IPS DF 19.7 (cell line): Measurements from ENCODE around the gene INTS15.
"Not testable (repeated sequence)": the region's sequence is repeated elsewhere in the genome, so short reads cannot be mapped to it uniquely, and the experiment has no call there.

Experiments used
- DNase-seq: peaks from one replicate; pipeline ENCODE4 v3.0.0-alpha.2; 2013; ENCODE audit warnings: low read depth, low spot score

INTS15 gene

DNA sequence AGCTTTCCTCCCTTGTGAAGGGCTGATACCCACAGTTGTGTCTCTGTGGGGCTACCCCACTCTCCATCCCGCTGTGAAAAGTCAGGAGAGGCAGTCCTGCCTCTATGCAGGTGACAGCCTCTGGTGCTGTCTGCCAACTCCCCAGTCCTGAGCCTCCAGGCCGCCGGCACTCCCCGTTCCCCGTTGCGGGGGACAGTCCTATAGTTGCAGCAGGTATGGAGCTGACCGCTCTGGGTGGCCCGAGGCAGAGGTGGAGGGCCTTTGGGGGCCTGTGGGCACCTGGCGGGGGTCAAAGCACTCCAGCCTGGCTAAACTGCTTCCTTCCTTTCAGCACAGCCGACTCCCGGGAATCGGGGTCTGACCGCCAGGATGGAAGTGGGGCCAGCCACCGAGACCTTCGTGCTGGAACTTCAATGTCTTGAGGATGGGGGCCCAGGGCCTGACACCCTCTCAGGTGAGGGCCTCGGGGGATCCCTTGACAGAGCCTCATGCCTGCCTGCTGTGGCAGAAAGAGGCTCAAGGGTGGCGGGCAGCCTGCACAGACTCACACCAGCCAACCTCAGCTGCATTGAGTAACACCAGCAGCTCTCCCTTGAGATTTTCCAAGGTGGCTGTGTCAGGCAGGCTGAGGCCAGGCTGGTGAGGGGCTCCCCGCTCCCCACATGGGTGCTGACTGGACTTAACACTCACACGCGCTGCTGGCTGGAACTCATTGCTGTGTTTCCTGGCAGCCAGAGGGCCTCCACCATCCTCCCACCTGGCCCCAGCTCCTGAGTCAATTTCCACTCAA, 27.2 kb downstream of the INTS15 start:
- no peak for DNase-seq

DNA sequence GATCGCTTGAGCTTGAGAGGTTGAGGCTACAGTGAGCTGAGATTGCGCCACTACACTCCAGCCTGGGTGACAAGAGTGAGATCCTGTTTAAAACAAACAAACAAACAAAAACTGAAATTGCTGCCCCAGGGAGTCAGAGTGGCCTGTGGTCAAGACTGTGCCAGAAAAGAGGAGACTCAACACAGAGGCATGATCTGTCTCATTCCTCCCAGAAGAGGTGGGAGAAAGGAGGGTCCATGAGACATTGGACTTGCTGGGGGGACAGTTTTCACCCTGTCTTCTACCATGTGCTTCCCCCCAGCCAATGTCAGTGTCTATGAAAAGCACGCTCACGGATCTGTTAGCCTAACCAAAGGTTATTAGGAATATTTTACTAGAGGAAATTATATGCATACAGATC, 28.8 kb downstream of the INTS15 start:
- DNase-seq = no peak

DNA sequence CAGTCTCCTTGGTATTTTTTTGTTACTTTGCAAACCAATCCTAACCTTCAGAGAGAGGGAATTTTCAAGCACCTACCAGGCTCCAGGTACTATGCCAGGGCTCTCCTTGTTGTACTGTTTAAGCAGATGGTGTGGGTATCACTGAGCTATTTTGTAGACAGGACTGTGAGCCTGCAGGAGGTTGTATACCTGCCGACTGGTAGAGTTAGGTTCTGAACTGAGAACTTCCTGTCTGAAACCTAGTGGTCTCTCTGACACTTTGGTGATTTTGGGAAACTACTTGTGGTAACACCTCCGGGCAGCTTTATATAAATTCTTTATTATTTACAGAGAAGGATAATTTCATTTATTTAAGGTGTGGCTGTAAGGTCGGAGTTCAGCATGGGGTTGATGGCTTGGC, 30.1 kb downstream of the INTS15 start:
- no peak for DNase-seq

DNA sequence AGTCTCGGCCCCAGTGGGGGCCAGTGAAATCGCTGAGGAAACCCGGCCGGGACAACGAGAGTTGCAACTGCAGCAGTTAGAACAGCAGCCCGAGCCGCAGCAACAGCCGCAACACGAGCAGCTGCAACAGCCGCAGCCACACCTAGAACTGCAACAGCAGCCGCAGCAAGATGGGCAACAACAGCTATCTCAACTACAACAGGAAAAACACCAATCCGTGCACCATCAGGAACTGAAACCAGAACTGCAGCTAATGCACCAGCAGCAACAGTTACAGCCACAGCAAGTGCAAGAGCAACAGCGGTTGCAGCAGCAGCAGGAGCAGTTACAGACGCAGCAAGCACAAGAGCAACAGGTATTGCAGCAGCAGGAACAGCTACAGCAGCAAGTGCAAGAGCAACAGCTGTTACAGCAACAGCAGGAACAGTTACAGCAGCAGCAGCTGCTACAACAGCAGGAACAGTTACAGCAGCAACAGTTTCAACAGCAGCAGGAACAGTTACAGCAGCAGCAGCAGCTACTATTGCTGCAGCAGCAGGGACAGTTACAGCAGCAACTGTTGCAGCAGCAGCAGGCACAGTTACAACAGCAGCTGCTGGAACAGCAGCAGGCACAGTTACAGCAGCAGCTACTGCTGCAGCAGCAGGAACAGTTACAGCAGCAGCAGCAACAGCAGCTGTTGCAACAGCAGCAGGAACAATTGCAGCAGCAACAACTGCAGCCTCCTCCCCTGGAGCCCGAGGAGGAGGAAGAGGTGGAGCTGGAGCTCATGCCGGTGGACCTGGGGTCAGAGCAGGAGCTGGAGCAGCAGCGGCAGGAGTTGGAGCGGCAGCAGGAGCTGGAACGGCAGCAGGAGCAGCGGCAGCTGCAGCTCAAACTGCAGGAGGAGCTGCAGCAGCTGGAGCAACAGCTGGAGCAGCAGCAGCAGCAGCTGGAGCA, 31.6 kb downstream of the INTS15 start:
- no peak for DNase-seq

DNA sequence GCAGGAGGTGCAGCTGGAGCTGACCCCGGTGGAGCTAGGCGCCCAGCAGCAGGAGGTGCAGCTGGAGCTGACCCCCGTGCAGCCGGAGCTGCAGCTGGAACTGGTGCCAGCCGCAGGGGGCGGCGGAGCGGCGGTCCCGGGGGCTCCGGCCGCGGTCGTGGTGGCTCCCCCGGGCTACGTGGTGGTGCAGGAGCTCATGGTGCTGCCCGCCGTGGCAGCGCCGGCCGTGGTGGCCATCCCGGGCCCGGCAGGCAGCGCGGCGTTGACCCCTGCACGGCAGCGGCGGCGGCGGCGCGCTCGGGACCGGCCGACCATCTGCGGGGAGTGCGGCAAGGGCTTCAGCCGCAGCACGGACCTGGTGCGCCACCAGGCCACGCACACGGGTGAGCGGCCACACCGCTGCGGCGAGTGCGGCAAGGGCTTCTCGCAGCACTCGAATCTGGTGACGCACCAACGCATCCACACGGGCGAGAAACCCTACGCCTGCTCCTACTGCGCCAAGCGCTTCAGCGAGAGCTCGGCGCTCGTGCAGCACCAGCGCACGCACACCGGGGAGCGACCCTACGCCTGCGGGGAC, 32.4 kb downstream of the INTS15 start:
- no peak for DNase-seq

DNA sequence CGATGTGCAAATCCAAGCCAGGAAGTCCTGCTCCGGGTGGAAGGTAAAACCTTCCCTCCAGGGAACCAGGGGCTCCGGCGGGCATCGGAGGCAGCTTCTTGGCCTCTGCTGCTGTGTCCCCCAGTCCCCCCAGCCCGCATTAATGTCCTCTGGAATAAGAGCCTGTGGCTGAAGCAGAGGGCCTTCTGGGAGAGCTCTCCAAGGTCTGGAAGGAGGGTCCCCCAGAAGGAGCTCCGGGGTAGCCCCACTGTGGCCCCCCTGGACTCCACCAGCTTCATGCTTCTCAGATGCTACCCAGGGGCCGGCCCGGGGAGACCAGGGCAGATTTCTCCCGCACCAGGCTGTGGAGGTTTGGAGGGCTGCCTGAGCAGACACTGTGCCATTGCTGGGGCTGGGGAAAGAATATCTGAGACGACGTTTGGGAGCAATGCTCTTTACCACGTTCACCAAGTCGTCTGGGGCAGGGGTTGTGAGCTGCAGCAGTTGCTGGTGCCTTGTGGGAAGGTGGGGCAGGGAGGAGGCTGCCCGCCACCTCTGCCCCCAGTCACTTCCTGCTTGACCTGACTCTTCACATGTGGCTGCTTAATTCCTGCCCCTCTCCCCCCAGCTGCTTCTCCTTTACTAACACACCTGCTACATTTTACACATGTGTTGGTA, 33.9 kb downstream of the INTS15 start:
- no peak for DNase-seq

DNA sequence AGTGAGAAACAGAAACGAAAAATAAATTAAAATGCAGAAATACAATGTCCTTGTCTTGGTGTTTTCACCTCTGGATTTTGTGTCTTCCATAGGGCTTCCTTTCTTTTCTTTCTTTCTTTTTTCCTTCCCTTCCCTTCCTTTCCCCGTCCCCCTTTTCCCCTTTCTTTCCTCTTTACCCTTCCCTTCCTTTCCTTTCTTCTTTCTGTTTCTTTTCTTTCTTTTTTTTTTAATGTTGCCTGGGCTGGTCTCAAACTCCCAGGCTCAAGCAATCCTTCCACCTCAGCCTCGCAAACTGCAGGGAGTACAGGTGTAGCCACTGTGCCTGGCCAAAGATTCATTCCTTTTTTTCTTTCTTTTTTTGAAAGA, 34.4 kb downstream of the INTS15 start:
- DNase-seq = no peak

DNA sequence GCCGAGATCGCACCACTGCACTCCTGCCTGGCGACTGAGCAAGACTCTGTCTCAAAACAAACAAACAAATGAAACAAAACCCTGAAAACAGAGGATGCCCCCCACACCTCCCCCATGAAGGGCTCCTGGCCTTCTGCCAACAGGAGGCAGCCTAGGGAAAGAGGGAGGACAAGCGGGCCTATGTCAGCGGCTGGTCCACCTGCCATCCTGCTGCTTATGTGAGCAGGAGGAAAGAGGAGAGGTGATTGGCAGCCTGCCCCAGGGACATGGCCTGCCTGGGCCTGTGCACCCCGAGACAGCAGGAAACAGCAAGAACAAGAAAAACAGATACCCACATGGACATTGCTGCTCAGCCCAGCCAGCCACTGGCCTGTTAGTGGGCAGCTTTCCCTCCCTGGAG, 38.2 kb downstream of the INTS15 start:
- DNase-seq = no peak

DNA sequence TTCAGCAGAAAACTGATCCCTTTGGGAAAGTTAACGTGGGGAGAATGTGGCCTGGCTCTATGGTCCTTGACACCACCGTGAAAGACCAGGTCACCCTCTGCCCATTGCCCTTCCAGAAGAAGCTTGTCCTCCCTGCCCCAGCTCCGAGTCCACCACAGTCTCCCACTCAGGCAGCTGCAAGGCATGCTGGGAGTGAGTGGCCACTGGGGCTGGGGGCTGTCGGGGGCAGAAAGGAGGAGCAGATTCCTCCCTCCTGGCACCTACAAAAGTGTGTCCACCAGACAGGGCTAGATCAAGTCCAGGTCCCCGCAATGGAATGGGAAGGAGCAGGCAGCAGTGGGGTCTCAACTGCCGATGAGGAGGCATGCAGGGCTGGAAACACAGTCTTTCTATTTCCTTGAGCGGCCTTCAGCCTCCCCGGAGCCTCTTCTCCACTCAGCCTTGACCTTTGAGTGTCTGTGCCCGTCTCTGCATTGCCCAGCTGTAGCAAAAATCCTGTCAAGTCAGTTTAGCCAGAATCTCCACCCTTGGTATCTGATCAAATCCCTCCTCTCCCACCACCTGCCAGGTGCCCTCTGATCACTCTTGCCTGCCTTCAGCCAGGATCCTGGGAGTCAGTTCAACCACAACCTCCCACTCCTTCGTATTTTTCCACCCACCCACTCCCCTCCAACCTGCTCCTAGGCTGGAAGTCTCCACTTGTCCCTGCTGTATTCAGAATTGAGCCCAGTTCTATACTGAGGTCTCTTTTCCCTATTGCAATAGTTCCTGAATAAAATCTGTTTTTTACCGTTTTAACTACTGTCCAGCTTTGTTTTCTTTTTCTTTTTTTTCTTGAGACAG, 40.4 kb downstream of the INTS15 start:
- DNase-seq = no peak

DNA sequence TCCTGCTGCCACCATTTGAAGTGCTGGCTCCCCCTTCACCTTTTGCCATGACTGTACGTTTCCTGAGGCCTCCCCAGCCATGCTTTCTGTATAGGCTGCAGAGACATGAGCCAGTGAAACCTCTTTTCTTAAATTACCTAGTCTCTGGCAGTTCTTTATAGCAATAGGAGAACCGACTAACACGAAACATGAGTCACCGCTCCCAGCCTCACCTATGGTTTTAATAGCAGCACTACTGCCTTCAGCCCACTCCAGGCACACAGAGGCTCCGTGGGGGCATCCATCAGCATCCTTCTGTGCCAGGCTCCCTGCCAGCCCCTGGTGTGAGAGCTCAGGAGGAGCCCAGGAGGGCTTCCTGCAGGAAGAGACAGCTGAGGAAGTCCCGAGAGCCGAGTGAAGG, 41.8 kb downstream of the INTS15 start:
- DNase-seq = no peak

DNA sequence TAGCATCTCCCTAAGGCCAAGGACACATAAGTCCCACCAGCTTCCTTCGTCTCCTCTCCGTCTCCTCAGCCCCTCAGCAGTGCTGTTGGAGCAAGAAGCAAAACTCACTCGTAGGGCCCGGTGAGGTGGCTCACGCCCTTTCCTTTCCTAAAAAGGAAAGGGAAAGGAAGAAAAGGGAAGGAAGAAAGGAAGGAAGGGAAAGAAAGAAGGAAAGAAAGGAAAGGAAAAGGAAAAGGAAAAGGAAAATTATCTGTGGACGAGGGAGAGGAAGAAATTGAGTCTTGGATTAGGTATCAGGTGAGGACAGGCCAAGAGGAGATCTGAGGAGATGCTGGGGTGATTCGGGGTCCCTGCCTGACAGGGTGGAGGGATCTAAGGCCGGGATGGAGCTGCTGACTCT, 44.2 kb downstream of the INTS15 start:
- no peak for DNase-seq

DNA sequence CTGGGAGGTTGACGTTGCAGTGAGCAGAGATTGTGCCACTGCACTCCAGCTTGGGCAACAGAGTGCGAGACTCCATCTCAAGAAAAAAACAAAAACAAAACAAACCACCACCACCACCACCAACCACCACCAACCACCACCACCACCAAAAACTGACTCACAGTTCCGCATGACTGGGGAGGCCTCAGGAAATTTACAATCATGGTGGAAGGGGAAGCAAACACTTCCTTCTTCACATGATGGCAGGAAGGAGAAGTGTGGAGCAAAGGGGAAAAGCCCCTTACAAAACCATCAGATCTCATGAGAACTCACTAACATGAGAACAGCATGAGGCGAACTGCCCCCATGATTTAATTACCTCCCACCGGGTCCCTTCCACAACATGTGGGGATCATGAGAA, 45.1 kb downstream of the INTS15 start:
- not testable (repeated sequence) for DNase-seq

DNA sequence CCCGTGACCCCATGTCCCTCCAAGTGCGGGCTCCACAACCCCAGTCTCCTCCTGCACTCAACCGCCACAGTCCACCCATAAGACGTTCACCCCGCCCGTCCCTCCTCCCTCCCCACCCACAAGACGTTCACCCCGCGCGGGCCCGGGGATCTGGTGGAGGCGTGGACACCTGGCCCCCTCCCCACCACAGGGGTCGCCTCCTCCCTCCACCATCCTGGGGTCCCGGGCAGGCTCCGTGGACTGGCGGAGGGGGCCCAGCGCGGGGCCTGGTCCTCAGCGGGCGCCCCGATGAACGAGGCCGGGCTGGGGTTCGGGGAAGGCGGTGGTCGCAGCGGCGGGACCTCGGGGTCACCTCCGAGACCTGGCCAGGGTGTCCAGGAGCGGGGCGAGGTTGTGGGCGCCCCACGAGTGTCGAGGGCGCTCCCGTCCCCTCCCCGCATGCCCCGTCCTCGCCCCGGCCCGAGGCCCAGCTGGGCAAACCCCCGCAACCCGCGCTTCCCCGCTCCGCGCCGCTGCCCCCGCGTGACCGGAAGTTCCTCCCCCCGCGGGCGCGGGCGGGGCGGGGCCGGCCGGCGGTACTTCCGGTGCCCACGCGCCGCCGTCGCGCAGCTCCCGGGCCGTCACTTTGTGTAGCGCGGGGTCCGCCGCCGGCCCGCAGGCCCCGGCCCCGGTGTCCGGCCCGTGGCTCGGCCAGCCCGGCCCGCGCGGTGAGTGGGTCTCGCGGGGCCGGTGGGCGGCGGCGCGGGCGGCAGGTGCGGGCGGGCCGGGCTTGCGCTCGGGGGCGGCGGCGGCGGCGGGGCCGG, 47.1 kb downstream of the INTS15 start, which contains the start of gene ZNF316:
TSS of gene ZNF316 (plus strand) at position 578 of the 803 bp plus-strand sequence. CDS start 5,092 bp downstream, outside the sequence.
- DNase-seq = no peak

DNA sequence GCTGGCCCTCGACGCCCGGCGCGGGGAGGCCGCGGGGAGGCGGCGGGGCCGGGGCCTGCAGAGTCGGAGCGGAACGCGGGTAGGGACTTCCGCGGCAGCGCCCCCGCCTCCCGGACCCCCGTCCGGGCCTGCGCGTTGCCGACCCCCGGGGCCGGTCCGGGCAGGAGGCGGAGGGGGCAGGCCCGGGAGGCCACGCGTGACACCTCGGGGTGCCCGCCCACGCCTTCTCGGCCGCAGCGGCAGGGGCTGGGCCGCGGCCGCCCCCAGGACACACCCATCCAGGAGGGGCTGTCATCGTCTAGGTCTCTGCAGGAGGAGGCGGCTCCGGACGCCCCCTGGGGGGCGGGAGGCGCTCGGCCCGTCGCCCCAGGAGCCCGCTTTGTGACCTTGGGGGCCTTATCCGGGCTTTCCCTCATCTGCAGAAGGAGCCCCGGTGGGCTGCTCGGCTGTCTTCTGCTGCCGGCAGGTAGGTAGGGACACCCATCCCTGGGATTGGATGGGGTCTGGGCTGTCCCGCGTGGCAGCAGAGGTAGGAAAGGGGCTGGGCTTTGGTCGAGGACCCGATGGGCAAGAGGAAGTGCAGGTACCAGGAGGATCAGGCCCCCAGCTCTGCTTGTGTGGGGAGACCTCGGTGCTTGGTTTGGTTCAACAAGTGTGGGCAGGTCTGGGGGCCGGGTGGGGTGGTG, 47.9 kb downstream of the INTS15 start:
- DNase-seq = no peak

DNA sequence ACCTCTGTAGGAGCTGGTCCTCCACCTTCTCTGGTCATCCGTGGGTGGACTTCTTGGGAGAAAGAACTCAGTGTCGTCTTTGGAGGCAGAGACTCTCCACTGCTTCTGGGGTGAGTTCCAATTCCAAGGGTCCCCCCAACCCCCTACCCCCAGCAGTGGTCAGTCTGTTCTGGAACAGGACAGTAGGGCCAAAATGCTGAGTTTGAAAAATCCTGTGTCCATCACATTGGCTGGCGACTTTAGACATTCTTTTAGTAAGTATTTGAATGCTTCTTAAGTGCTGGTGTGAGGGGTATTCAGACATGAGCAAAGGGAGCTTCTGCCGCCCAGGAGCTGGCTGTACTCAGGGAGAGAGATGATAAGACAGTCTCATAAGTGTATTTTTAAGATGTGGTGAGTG, 49.2 kb downstream of the INTS15 start:
- no peak for DNase-seq

DNA sequence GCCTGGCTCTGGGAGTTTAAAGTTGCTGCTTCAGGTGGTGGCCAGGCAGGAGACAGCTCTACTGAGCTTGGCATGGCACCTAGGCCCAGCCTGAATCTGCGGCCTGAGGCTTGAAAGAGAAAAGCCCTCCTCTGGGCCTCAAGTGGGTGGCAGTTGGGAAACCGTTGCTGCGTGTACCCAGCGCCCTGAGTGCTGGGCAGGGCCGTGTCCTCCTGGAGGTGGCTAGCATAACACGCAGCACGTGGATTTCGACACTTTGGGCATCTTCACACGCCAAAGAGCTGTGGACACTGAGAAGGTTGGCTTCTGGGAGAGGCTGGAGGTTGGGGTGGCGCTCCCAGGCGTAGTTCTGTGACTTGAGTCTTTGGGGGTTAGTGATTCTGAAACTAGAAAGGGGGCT, 49.8 kb downstream of the INTS15 start:
- no peak for DNase-seq

DNA sequence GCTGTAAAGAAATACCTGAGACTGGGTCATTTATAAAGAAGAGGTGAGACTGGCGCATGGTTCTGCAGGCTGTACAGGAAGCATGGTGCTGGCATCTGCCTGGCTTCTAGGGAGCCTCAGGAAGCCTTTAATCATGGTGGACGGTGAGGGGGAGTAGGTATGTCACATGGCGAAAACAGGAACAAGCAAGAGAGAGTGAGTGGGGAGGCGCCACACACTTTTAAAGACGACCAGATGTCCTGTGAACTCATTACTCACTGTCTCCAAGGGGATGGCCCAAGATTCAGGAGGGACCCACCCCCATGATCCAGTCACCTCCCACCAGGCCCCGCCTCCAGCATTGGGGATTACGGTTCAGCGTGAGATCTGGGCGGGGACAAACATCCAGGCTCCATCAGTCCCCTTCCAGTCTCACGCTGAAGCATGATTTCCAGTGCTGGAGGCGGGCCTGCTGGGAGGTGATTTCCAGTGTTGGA, 50.5 kb downstream of the INTS15 start:
- peak; percentile 50 for DNase-seq

DNA sequence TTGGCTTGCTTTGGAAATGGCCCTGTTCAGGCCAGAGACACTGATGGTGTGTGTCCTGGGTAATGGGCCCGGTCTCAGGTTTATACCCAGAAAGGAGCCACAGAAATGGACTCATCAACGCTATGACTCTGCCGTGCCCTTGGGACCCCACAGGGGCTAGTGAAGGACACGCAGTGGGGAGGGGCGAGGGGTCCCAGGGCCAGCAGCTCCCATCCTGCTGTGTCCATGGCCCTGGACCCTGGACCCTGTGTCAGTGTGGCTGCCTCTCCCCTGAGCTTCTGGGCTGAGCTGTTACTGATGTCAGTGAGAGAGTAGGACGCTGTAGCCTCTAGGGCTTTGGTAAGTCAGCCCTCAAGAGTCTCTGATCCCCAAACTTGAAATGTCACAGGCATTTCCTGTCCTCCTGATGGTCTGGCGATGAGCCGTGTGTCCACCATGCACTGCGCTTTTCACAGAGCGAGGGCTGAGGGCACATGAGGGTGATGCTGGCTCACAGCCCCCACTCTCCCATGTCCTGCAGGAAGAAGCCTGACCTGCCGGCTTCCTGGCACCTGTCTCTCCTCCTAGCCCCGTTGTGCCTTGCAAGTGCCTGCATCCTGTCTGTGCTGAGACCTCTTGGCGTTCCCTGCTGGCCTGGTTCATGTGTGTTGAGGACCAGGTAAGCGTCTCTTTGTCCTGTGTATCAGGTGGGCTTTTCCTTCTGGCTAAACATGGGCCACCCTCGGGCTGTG, 51.6 kb downstream of the INTS15 start:
- DNase-seq = no peak
